DMS53 treated with DMSO at 0.1 percent for 48 hours (cell line): ENCODE results near the gene APBB2.

Source experiments
- DNase-seq: peaks from one replicate; lab custom pipeline; 2025; ENCODE audit not compliant: unreplicated experiment; lab: John Stamatoyannopoulos, UW

APBB2 gene

GRCh38 chr4:40789771-40790170 lies 424.6 kb downstream of the APBB2 start:
- no peak for DNase-seq

- no peak for DNase-seq
Measured at GRCh38 chr4:40789031-40789430, 425.3 kb downstream of the APBB2 start.

GRCh38 chr4:40788331-40788730 lies 426.0 kb downstream of the APBB2 start:
- no peak for DNase-seq

GRCh38 chr4:40785727-40786126 lies 428.6 kb downstream of the APBB2 start:
- no peak for DNase-seq

DNA sequence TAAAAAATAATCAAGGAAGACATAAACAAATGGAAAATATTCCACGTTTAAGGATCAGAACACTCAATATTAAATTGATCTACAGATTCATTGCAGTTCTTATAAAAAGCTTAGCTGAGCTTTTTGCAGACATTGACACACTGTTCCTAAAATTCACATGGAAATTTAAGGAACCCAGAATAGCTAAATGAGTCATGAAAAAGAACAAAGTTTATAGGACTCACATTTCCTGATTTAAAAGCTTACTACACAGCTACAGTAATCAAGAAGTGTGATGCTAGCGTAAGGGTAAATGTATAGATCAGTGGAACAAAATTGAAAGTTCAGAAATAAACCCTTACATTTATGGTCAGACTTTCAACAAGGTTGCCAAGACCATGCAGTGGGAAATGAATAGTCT lies 431.5 kb downstream of the APBB2 start:
- DNase-seq: no peak

DNA sequence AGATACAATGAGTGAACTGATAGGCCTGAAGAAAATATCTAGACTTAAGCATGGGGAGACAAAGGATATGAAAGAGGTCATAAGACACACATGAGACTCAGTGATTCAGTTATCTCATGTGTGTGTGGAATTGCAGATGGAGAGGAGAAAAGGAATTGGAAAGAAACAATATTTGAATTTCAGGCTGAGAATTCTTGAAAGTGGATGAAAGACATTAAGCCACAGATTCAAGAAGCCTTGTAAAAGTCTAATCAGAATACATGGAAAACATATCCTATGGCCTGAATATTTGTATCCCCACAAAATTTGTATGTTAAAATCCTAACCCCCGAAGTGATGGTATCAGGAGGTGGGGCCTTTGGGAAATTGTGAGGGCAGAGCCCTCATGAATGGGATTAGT lies 436.3 kb downstream of the APBB2 start:
- no peak for DNase-seq

- no peak for DNase-seq
Measured at GRCh38 chr4:40769266-40769665, 445.1 kb downstream of the APBB2 start.

DNA sequence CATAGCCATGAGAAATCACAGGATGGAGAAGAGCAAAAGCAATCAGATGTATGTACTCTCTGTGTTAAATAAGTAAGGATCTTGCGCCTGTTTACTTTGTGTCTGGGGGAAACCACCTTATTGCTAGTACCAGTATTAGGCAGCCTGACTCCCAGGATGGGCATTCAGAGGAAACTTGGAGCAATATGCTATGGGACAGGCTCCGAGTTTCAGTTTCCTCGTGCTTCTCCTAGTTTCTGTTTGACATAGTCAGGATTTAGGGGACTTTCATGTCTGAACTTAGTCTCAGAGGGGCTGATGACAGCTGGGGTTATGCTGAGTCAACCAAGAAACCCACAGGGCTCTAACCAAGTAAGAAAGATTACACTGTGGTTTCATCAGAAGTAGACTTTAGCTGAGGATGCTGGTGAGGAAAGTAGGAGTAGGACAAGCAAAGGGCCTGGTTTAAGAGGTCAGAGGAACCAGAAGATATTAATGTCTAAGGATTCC lies 451.1 kb downstream of the APBB2 start:
- no peak for DNase-seq
